Measurements from ENCODE around the gene TTC33.

Gene TTC33

GRCh38 chr5:40575411-40575810, 180.3 kb downstream of the TTC33 start:
- no peak for TF ChIP-seq CTCF (IDR thresholded peaks at IDR 0.05)

- no peak for TF ChIP-seq CTCF (IDR thresholded peaks at IDR 0.05)
These were observed 182.8 kb downstream of the TTC33 start for GRCh38 chr5:40572937-40573336.

GRCh38 chr5:40572391-40572790, 183.4 kb downstream of the TTC33 start:
- no peak for TF ChIP-seq CTCF (IDR thresholded peaks at IDR 0.05)

GRCh38 chr5:40571729-40572128, 184.0 kb downstream of the TTC33 start:
- no peak for TF ChIP-seq CTCF (IDR thresholded peaks at IDR 0.05)

- no peak for TF ChIP-seq CTCF (IDR thresholded peaks at IDR 0.05)
These were observed 185.2 kb downstream of the TTC33 start for GRCh38 chr5:40570408-40571129.

- no peak for TF ChIP-seq CTCF (IDR thresholded peaks at IDR 0.05)
These were observed 186.1 kb downstream of the TTC33 start for GRCh38 chr5:40569546-40570270.

- TF ChIP-seq CTCF (IDR thresholded peaks at IDR 0.05) = no peak
These were observed 187.2 kb downstream of the TTC33 start for GRCh38 chr5:40568548-40568947.

All from LNCAP (cell line).